Lower lobe of right lung (tissue), 2 donors: Measurements from ENCODE around the gene GGA2. TPM values are rescaled to one million over a fixed set of nuclear protein-coding genes. Genes with fewer than 3 reads are reported as not detected.

ENCODE experiments used
- ATAC-seq, 2 donors: fragments of 200-7000 bp; cut with Tn5 transposase; one replicate each; pipeline ENCODE4 v1.9.1; 2020 to 2022; ENCODE audit warnings: mild to moderate bottlenecking in 2 of 2, moderate library complexity in 2 of 2
- DNase-seq: peaks from one replicate; pipeline ENCODE4 v3.0.0-alpha.2; 2020
- H3K27ac ChIP-seq: fragments of 200-600 bp; one replicate; pipeline ENCODE4 v1.8.0; 2022
- H3K27me3 ChIP-seq: fragments of 200-600 bp; one replicate; pipeline ENCODE4 v1.8.0; 2022; ENCODE audit warnings: low read depth
- H3K36me3 ChIP-seq: fragments of 200-600 bp; one replicate; pipeline ENCODE4 v1.8.0; 2022; ENCODE audit warnings: mild to moderate bottlenecking
- H3K4me1 ChIP-seq: fragments of 200-600 bp; one replicate; pipeline ENCODE4 v1.8.0; 2022
- H3K4me3 ChIP-seq: fragments of 200-600 bp; one replicate; pipeline ENCODE4 v1.8.0; 2022; ENCODE audit warnings: mild to moderate bottlenecking
- H3K9me3 ChIP-seq: fragments of 200-600 bp; one replicate; pipeline ENCODE4 v1.8.0; 2022
- CTCF ChIP-seq: fragments of 200-600 bp; IDR thresholded peaks from one replicate; pipeline ENCODE4 v1.8.0; 2022; ENCODE audit warnings: antibody characterized with exemption, mild to moderate bottlenecking
- intact Hi-C: fragments of 100-400 bp; cut with DNase I; formaldehyde crosslinking; loops from one replicate; pipeline ENCODE4 v1.11.0; 2022
- total RNA-seq: library from RNA; stranded (reverse); fragmentation: NEBNext Ultra II Directional; extraction: Animal tissue kit (Norgen Biotek cat#: 25700); gene quantifications from one replicate; pipeline ENCODE4 v1.2.1, GENCODE V29; 2021
- donor health status: DM: no; HTN: yes; CAD: no; lungs with severe emphysema.

GGA2 gene
- total RNA-seq, 1 donor from 2014 or later, result 204 TPM

- Histone ChIP-seq H3K4me3 (no peak overlapping the region), H3K9me3 (no peaks in the 10 kb centered on the region)
- intact Hi-C loops, result no loop called here
Observed at GRCh38 chr16:23505180-23505665, 5.1 kb downstream of the GGA2 start.

GRCh38 chr16:23504453-23505179 lies 5.7 kb downstream of the GGA2 start:
- no peaks in the 10 kb centered on the region for H3K36me3 ChIP-seq
- H3K27me3 ChIP-seq, result no peaks in the 10 kb centered on the region
- H3K4me1 ChIP-seq, result peaks cover 90% of the 10 kb centered on the region
- no peak for TF ChIP-seq CTCF
- peak overlapping the region; percentile 63 for H3K27ac ChIP-seq
- intact Hi-C loops, result no loop called here
- no peaks in the 10 kb centered on the region for H3K9me3 ChIP-seq
- ATAC-seq, result peak; percentile 75 to 78
- H3K4me3 ChIP-seq, result no peak overlapping the region
- peak; percentile 75 for DNase-seq

More at GRCh38 chr16:23505180-23505665, 5.1 kb downstream of the GGA2 start:
- Histone ChIP-seq H3K36me3 (no peaks in the 10 kb centered on the region), H3K4me1 (peaks cover 84% of the 10 kb centered on the region), H3K27ac (peak overlapping the region; percentile 63), H3K27me3 (no peaks in the 10 kb centered on the region)
- ATAC-seq, result no peak
- no peak for TF ChIP-seq CTCF
- DNase-seq, result no peak

- intact Hi-C loops, result no loop called here
- Histone ChIP-seq H3K9me3 (no peaks in the 10 kb centered on the region), H3K27me3 (no peaks in the 10 kb centered on the region), H3K4me1 (peaks cover 95% of the 10 kb centered on the region), H3K4me3 (no peak overlapping the region), H3K36me3 (no peaks in the 10 kb centered on the region), H3K27ac (peak overlapping the region; percentile 63)
- ATAC-seq, result peak; percentile 45 to 66
- peak; percentile 53 for DNase-seq
- no peak for TF ChIP-seq CTCF
Observed at GRCh38 chr16:23504076-23504452, 6.2 kb downstream of the GGA2 start.

- no peak for TF ChIP-seq CTCF
- Histone ChIP-seq H3K4me3 (no peak overlapping the region), H3K4me1 (peaks cover 94% of the 10 kb centered on the region), H3K27me3 (no peaks in the 10 kb centered on the region), H3K36me3 (no peaks in the 10 kb centered on the region), H3K9me3 (no peaks in the 10 kb centered on the region), H3K27ac (no peak overlapping the region)
- no peak for DNase-seq
- intact Hi-C loops, result no loop called here
- no peak for ATAC-seq
Observed at GRCh38 chr16:23502466-23502865, 7.8 kb downstream of the GGA2 start.

- H3K4me1 ChIP-seq, result peaks cover 93% of the 10 kb centered on the region
- no peak overlapping the region for H3K4me3 ChIP-seq
- H3K36me3 ChIP-seq, result peaks cover 2% of the 10 kb centered on the region
- DNase-seq (no peak), ATAC-seq (no peak)
- no peak overlapping the region for H3K27ac ChIP-seq
- H3K27me3 ChIP-seq, result no peaks in the 10 kb centered on the region
- intact Hi-C loops, result no loop called here
- TF ChIP-seq CTCF, result no peak
- H3K9me3 ChIP-seq, result no peaks in the 10 kb centered on the region
Observed at GRCh38 chr16:23501291-23501690, 9.0 kb downstream of the GGA2 start.
